GM18511 (cell line): Measurements from ENCODE around the gene GATA2.

Experiments used
- ATAC-seq: cut with Tn5 transposase; IDR thresholded peaks from one replicate; pipeline ENCODE4 v1.9.1; 2021; ENCODE audit warnings: mild to moderate bottlenecking, moderate library complexity; ENCODE audit not compliant: unreplicated experiment

Gene GATA2

DNA sequence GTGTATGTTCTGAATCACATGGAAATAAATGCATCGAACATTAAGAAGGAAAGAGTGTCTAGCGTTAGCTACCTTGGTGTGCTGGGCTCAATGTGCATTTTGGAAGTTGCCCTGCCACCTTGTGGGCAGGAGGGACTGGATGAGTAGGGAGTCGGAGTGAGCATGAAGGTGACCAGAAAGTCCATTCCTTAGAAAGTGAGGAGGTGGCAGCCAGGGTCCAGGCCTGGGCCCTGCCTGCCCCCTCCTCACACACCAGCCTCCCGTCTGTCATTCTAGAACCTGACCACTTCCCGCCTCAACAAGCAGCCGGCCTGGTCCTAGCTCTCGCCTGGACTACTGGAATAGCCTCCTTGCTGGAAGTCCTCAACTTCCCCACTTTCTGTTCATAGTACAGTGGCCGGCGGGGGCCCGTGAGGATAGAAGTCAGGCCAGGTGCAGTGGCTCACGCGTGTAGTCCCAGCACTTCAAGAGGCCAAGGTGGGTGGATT, 10.2 kb upstream of the GATA2 start:
- ATAC-seq, result no peak

GRCh38 chr3:128502712-128503111, 9.7 kb upstream of the GATA2 start:
- no peak for ATAC-seq

- ATAC-seq, result no peak
Measured at GRCh38 chr3:128501431-128501830, 8.4 kb upstream of the GATA2 start.

- ATAC-seq, result no peak
Measured at GRCh38 chr3:128500556-128500955, 7.6 kb upstream of the GATA2 start.

- no peak for ATAC-seq
Measured at GRCh38 chr3:128499724-128500275, 6.8 kb upstream of the GATA2 start.

DNA sequence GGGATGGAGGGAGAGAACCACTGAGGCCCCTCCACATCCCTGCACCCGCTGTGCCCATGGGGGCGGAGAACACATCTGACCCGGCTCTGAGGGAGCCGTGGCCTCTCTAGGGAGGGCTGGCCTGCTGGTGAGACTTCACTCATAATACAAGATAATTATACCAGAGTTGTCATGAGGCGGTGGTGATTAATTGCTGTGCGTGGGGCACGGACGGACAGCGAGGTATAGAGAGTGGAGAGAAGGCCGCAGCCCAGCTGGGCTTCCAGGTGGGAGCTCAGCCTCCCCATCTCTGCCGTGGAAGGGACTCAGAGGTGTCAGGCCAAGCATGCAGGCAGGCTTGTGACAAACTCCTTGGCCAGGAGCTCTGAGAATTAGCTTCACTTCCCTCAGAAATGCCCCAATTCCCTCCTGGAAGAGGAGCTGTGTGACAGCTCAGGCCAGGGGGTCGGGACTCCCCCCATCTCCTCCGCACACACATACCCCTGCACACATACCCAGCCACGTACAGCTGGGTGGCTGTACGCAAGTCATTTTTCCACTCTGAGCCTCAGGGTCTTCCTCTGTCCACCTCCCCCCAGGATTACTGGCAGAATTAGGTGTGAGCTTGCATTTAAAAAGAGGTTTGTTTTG, 6.0 kb upstream of the GATA2 start:
- no peak for ATAC-seq

GRCh38 chr3:128498127-128498626, 5.2 kb upstream of the GATA2 start:
- no peak for ATAC-seq

DNA sequence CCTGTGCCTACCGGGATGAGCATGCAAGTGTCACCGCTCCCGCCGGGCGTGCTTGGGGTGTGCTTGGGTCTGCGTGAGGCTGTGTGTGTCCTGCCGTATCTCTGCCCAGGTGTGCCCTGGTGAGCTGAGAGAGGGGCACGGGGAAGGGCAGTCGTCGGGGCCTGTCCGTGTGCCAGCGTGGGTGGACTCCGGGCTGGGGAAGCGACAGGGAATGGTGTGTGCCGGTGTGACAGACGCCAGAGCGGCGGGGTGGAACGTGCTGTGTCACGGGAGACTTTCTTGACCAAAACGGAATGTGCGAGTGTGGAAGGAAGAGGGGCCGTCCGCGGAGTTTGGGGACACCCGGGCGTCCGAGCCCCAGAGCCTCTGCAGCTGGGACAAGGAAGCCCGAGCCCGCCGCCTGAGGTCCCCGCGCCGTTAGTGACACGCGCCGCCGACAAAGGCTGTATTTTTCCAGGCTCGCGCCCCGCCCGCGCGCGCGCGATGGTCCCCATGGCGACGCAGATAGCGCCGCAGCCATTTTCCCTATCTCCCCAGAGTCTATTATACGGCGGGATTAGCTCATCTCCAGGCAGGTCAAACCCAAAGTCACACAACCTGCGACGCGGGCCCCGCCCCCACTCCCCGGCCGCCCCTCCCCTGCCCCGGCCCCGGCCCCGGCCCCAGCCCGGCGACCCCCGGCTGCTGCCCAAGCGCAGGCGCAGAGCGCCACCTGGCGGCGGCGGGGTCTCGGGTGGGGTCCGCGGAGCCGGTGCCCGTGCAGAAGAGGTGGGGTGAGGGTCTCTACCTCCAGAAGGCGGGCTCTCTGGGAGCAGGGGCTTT, 4.5 kb upstream of the GATA2 start:
- no peak for ATAC-seq

DNA sequence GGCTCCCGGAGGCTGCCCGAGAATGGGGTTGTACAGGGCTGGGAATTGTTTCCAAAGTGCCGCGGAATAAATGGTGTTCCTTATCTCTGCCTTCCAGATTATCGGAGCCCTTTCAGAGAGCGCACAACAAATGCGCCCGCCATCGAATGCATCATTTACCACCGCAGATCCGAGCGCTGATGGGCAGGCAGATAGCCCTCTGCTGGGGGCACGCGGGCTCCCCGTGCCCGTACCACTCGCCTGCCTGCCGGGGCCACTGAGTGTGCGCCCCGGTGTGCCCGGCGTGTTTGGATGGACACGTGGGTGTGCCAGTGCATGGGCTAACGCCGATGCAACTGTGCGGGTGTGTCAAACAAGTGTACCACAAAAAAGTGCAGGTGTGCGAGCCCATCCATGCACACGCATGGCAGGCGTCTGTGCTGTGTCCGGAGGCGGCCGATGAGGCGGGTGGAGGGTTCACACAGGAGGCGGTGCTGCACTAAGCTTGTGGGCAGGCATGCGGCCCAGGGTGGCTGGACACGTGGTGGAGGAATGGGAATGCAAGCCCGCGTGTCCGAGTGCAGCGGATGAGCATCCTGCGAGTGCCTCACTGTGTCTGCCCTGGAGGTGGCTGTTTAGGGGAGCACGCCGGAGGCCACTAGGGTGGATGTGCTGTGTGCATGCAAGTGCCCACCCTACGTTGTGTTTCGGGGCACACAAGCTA, 3.8 kb upstream of the GATA2 start:
- ATAC-seq, result no peak

DNA sequence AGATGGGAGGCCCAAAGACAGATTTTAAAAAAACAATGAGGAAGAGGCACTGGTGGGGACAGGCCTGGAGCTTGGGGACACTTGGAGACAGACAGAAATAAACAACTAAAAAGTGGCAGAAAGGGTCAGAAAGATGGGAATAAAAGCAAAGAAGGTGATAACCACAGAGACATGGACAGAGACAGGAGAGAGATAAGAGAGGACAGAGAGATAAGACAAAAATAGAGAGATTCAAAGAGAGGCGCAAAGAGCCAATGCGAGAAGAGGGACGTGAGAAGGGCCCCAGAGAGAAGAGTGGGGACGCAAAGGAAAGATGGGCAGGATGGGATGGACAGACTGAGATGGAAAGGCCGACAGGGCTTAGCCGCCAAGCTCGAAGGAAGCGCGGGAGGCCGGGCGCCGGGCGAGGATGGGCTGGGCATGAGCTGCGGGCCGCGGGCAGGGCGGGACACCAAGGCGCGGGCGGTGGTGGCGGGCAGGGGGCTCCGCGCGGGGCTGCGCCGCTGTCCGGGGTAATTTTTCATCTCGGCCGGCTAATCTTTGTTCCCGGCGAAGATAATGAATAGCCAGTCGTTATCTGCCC, 3.1 kb upstream of the GATA2 start:
- no peak for ATAC-seq

DNA sequence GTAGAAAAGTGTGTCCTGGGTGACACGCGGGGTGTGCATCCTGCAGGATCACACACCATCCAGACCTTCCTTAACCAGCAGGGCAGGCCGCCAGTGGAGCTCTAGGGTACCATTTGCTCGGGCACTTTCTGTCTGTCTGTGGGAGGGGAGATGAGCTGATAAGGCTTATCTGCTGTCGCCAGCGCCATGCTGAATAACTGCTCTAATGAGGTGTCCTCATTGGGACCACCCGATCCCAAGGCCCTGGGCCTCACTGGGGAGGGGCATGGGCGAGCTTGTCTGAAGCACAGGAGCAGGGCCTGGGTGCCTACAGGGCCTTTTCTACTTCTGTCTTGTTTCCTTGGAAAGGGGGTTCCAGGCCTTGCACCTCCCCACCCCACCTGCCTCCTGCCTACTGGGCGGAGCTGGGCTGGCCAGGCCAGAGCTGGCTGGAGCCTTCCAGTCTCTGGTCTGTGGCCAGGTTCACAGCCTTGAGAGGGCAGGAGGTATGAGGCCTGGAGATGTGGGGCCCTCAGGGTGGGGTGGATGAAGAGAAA, 2.5 kb upstream of the GATA2 start:
- ATAC-seq, result no peak

DNA sequence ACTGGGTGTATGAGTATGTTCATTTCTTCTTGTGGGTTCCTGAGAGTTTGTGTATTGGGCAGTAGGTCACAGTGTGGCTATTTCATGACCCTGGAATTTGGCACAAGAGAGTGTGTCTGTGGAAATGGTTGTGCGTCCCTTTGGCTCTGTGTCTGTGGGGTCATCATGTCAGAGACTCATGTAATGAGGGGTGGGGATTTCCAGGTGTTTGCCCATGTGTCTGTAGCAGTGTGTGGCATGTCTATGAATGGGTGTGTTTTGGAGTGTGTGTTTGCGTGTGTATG, 1.3 kb upstream of the GATA2 start:
- no peak for ATAC-seq

DNA sequence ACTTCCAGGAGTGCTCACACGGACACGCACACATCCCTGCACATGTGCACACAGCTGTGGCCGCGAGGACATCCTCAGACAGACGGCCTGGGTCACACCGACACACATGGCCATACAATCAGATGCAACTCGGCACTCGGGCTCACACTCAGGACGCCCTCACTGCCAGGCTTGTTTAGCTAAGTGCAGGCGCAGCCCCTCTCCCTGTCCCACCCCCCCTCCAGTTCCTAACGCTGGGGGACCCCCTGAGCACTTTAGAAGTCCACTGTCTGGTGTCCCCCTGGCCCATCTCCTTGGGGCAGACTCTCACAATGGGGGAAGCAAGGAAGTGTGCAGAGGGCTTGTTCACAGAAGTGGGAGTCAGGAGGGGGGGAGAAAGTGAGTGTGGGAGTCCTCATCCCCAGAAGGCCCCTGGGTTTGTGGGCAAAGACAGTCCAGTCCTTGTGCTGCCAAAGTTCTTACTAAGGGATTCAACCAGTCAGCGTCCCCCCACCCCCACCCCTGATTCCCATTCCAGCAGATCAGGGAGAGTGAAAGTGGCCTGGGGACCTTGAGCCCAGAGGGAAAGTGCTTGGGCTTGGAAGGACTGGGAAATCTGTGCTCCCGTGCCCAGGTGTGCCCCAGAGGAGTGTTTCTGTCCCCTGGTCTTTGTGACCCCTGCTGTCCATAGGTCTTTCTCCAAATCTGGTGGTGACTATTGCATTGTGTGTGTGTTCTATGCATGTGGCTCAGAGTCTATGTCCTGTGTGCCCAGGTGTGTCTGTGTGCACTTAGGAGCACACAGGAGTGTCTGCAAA, 767 bp upstream of the GATA2 start:
- ATAC-seq, result no peak

GRCh38 chr3:128491941-128492670, 895 bp downstream of the GATA2 start:
- no peak for ATAC-seq

- no peak for ATAC-seq
Measured at GRCh38 chr3:128491691-128491940, 1.4 kb downstream of the GATA2 start.

- ATAC-seq, result no peak
Measured at GRCh38 chr3:128490915-128491690, 1.9 kb downstream of the GATA2 start.

GRCh38 chr3:128490650-128490914, 2.4 kb downstream of the GATA2 start:
- no peak for ATAC-seq

DNA sequence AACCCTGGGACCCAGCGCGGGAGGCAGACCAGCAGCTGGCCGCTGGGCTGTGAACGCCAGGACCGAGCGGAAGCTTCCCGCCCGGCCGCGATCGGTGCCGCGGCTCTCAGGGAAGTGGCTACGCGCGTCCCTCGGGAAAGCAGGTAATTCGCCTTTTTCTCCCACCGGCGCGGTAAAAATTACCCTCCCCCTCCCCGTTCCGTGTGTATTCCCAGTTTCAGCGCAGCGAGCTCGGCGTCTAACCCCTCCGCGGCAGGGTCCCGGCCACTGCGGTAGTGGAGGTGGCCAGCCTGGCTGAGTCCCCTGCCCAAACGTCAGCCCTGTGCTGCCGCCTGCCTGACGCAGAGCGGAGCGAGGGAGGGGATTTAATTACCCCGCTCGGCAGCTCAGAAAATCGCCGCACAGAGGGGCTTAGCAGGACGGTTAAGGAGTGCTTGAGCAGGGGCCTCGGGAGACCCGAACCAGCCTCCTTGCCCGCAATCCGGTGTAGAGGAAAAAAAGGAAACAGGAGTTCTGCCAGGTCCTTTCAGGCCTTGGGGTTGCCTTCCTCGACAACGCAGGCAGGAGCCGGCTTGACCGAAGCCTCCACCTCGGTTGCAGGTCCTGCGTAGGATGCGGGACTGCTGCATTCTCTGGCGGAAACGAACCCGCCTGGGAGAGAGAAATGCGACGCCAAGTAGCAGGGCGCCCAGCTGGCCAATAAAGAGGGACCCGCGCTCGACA, 2.9 kb downstream of the GATA2 start:
- no peak for ATAC-seq

- ATAC-seq, result no peak
Measured at GRCh38 chr3:128489674-128489926, 3.4 kb downstream of the GATA2 start.
